Globus pallidus (tissue), 1 donor: ENCODE results near the gene ZFYVE1.
"Not testable (repeated sequence)": the region's sequence is repeated elsewhere in the genome, so short reads cannot be mapped to it uniquely, and the experiment has no call there.

ENCODE experiments used
- DNase-seq: peaks from one replicate; pipeline ENCODE4 v3.0.0-alpha.2; 2015; ENCODE audit warnings: low spot score

ZFYVE1 gene

GRCh38 chr14:72961016-72961415, 65.9 kb downstream of the ZFYVE1 start:
- not testable (repeated sequence) for DNase-seq

GRCh38 chr14:72958548-72958947, 68.4 kb downstream of the ZFYVE1 start:
- no peak for DNase-seq

GRCh38 chr14:72957213-72957612, 69.7 kb downstream of the ZFYVE1 start:
- DNase-seq, result no peak

GRCh38 chr14:72956741-72957140, 70.2 kb downstream of the ZFYVE1 start:
- not testable (repeated sequence) for DNase-seq

GRCh38 chr14:72952171-72952570, 74.7 kb downstream of the ZFYVE1 start:
- no peak for DNase-seq

GRCh38 chr14:72948481-72949138, 78.3 kb downstream of the ZFYVE1 start:
- DNase-seq, result peak; percentile 53

- DNase-seq, result no peak
Measured at GRCh38 chr14:72947366-72948160, 79.3 kb downstream of the ZFYVE1 start.

- DNase-seq, result no peak
Measured at GRCh38 chr14:72946491-72946890, 80.4 kb downstream of the ZFYVE1 start.

- DNase-seq, result no peak
Measured at GRCh38 chr14:72945356-72946027, 81.4 kb downstream of the ZFYVE1 start.

GRCh38 chr14:72943876-72944430, 83.0 kb downstream of the ZFYVE1 start:
- no peak for DNase-seq

GRCh38 chr14:72942934-72943333, 84.0 kb downstream of the ZFYVE1 start:
- DNase-seq, result no peak

GRCh38 chr14:72941286-72941985, 85.5 kb downstream of the ZFYVE1 start:
- DNase-seq, result peak; percentile 69

- DNase-seq, result no peak
Measured at GRCh38 chr14:72939630-72940029, 87.3 kb downstream of the ZFYVE1 start.

- no peak for DNase-seq
Measured at GRCh38 chr14:72932893-72933292, 94.0 kb downstream of the ZFYVE1 start.

GRCh38 chr14:72929316-72930080, 97.4 kb downstream of the ZFYVE1 start:
- DNase-seq, result no peak

GRCh38 chr14:72928872-72929271, 98.0 kb downstream of the ZFYVE1 start:
- DNase-seq, result no peak

GRCh38 chr14:72926292-72927028, 100.4 kb downstream of the ZFYVE1 start, which contains the start of gene DCAF4:
Gene DCAF4 (plus strand): TSS chr14:72926464. CDS start chr14:72937979, 11,515 bp downstream.
- DNase-seq, result peak; percentile 96

- DNase-seq, result no peak
Measured at GRCh38 chr14:72925815-72926291, 101.1 kb downstream of the ZFYVE1 start.

GRCh38 chr14:72925171-72925759, 101.6 kb downstream of the ZFYVE1 start:
- DNase-seq, result no peak

- DNase-seq, result no peak
Measured at GRCh38 chr14:72924337-72924736, 102.6 kb downstream of the ZFYVE1 start.
